HL-60 (cell line): ENCODE results near the gene TBX5.

Experiments used
- DNase-seq, 2 experiments: peaks; one replicate each; pipeline ENCODE4 v3.0.0-alpha.2; 2010 to 2020; ENCODE audit warnings: low read depth in 1 of 2, low spot score in 1 of 2
- H3K27ac ChIP-seq: fragments of 250-450 bp; sonication (Bioruptor Pico); replicated peaks from 2 replicates; pipeline ENCODE4 v1.5.1; 2020; ENCODE audit warnings: mild to moderate bottlenecking, moderate library complexity
- H3K27me3 ChIP-seq: fragments of 250-450 bp; sonication (Bioruptor Pico); 2 replicates; pipeline ENCODE4 v1.5.1; 2021; ENCODE audit warnings: mild to moderate bottlenecking, moderate library complexity; ENCODE audit not compliant: insufficient read depth, poor library complexity, severe bottlenecking
- H3K4me3 ChIP-seq: replicated peaks from 2 replicates; pipeline ENCODE4 v1.5.1; 2011; ENCODE audit warnings: mild to moderate bottlenecking, control low read depth, low read length; ENCODE audit not compliant: insufficient read depth
- GABPA ChIP-seq: IDR thresholded peaks from 2 replicates; pipeline ENCODE4 v1.6.1; 2012; ENCODE audit warnings: low read depth
- POLR2AphosphoS5 ChIP-seq: IDR thresholded peaks from 2 replicates; pipeline ENCODE4 v1.6.1; 2012; ENCODE audit warnings: low read depth
- SPI1 ChIP-seq: IDR thresholded peaks from 2 replicates; pipeline ENCODE4 v1.6.1; 2012; ENCODE audit warnings: low read depth, mild to moderate bottlenecking, borderline replicate concordance
- TF ChIP-seq, protein P1 (sequence below): IDR thresholded peaks from one replicate; pipeline ENCODE4 v1.5.1; 2011; ENCODE audit warnings: low read length, control low read depth, inconsistent platforms; ENCODE audit not compliant: insufficient read depth
- TF ChIP-seq, protein P2 (sequence below): IDR thresholded peaks from 2 replicates; pipeline ENCODE4 v1.6.1; 2012; ENCODE audit warnings: low read depth; ENCODE audit not compliant: insufficient replicate concordance

The TBX5 gene

DNA sequence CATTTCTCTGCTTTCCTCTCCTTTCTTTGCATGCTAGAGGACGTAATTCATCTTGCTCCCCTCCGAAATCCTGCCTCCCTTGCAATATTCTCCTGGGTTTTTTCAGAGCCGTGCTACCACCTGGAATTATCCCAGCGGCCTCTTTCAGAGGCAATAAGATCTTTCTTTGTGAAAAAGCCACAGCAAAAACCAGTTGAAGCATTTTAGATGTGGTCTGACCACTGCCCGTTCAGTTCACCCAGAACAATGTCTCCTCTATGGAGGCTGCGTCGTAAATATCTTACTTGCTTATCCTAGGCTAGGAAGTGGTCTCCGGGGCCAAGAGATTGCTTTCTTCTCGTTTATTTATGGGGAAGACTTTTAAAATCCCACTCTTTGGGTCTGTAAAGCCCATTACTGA, 85.8 kb downstream of the TBX5 start:
- Histone ChIP-seq H3K27me3 (no peaks in the 10 kb centered on the region), H3K4me3 (no peak overlapping the region), H3K27ac (no peak overlapping the region)
- no peak for DNase-seq
- TF ChIP-seq SPI1 (no peak), POLR2AphosphoS5 (no peak)
- TF ChIP-seq, protein P1, sequence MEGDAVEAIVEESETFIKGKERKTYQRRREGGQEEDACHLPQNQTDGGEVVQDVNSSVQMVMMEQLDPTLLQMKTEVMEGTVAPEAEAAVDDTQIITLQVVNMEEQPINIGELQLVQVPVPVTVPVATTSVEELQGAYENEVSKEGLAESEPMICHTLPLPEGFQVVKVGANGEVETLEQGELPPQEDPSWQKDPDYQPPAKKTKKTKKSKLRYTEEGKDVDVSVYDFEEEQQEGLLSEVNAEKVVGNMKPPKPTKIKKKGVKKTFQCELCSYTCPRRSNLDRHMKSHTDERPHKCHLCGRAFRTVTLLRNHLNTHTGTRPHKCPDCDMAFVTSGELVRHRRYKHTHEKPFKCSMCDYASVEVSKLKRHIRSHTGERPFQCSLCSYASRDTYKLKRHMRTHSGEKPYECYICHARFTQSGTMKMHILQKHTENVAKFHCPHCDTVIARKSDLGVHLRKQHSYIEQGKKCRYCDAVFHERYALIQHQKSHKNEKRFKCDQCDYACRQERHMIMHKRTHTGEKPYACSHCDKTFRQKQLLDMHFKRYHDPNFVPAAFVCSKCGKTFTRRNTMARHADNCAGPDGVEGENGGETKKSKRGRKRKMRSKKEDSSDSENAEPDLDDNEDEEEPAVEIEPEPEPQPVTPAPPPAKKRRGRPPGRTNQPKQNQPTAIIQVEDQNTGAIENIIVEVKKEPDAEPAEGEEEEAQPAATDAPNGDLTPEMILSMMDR = no peak
- TF ChIP-seq, protein P2, sequence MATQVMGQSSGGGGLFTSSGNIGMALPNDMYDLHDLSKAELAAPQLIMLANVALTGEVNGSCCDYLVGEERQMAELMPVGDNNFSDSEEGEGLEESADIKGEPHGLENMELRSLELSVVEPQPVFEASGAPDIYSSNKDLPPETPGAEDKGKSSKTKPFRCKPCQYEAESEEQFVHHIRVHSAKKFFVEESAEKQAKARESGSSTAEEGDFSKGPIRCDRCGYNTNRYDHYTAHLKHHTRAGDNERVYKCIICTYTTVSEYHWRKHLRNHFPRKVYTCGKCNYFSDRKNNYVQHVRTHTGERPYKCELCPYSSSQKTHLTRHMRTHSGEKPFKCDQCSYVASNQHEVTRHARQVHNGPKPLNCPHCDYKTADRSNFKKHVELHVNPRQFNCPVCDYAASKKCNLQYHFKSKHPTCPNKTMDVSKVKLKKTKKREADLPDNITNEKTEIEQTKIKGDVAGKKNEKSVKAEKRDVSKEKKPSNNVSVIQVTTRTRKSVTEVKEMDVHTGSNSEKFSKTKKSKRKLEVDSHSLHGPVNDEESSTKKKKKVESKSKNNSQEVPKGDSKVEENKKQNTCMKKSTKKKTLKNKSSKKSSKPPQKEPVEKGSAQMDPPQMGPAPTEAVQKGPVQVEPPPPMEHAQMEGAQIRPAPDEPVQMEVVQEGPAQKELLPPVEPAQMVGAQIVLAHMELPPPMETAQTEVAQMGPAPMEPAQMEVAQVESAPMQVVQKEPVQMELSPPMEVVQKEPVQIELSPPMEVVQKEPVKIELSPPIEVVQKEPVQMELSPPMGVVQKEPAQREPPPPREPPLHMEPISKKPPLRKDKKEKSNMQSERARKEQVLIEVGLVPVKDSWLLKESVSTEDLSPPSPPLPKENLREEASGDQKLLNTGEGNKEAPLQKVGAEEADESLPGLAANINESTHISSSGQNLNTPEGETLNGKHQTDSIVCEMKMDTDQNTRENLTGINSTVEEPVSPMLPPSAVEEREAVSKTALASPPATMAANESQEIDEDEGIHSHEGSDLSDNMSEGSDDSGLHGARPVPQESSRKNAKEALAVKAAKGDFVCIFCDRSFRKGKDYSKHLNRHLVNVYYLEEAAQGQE = no peak

DNA sequence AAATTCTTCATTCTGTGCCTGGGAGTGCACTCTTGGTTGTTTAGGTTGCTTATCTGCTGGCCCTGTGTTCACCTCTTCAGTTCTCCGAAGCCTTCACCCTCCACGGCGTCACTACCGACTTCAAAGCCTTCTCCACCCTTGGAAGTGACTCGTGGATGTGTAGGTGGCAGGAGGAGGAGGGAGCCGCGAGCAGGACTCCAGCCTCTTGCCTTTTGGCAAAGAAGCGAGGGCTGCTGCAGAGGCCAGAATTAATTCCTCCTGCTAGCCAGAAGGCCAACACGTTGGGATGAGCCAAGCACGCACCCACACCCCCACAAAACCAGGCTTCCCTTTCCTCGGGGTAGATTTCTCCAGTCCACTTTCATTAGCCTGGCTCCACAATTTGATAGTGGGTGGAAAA, 86.5 kb downstream of the TBX5 start:
- Histone ChIP-seq H3K27me3 (no peaks in the 10 kb centered on the region), H3K27ac (no peak overlapping the region), H3K4me3 (no peak overlapping the region)
- no peak for DNase-seq
- TF ChIP-seq POLR2AphosphoS5 (no peak), GABPA (no peak), SPI1 (no peak)
- TF ChIP-seq, protein P1 = no peak
- TF ChIP-seq, protein P2 = no peak

DNA sequence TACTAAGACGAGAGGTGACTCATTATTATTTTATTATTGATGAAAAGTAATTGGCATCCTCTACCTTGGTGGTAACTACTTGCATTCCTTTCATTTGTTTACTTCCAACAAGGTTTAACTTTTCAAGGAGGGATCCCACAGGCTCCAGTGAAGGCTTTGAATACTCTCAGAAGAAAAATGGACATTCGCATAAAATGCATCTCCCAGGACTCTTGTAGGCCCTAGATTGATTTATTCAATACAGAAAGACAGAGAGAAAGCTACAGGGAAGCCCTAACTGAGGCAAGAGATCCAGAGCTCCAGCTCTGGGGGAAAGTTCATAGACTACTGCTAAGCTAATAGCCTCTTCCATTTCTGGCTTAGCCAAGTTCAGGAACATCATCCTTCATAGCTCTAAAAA, 87.0 kb downstream of the TBX5 start:
- TF ChIP-seq, protein P2 = no peak
- TF ChIP-seq GABPA (no peak), SPI1 (no peak), POLR2AphosphoS5 (no peak)
- TF ChIP-seq, protein P1 = no peak
- Histone ChIP-seq H3K4me3 (no peak overlapping the region), H3K27ac (no peak overlapping the region), H3K27me3 (no peaks in the 10 kb centered on the region)
- DNase-seq = no peak
